Stimulated activated CD4-positive, alpha-beta T cell treated with anti-CD3 and anti-CD28 coated beads, TNF-alpha, amount 100 ng/mL, for 1 hour (primary cell): Measurements from ENCODE around the gene IL31RA.
"Not testable (repeated sequence)": the region's sequence is repeated elsewhere in the genome, so short reads cannot be mapped to it uniquely, and the experiment has no call there.

Experiments used
- DNase-seq, 3 donors: peaks; one replicate each; pipeline ENCODE4 v3.0.0-alpha.2; 2020; ENCODE audit warnings: low read depth in 3 of 3, low spot score in 1 of 3

IL31RA gene

GRCh38 chr5:55924744-55925143 lies 73.6 kb downstream of the IL31RA start:
- no peak for DNase-seq

- DNase-seq: no peak
These were observed 74.0 kb downstream of the IL31RA start for GRCh38 chr5:55925181-55925580.

DNA sequence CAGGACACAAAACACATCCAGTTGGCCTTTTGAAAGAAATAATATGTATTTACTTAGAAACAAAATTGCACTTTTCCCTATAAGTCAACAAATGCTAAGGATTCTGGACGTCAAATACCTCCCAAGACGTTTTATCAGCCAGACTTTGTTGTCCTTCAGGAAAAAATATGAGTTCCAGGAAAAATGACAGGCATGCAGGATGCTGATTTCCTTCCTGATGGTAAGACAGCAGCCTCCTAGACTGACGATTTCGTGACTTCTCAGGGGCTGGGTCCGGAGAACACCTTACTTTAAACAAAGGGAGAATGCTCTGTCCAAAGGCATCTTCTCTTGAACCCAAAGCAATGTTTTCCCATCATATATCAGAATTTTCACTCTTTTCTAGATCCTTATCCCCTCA lies 74.6 kb downstream of the IL31RA start:
- no peak for DNase-seq

DNA sequence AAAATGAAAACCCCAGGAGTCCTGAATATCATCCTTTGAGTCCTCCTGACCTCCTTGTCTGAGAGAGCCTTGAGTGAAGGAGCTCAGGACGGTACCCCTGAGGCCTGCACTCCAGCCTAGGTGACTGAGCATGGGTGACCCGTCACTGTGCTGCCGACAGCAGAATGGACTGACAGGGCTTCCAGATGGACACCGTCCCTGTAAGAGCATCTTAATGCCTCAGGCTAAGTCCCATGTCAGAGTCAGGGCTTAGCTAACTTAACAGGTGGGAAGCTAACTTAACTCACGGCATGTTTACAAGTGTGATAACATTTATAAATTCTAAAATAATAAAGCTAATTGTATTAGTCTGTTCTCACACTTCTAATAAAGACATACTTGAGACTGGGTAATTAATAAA lies 75.3 kb downstream of the IL31RA start:
- no peak for DNase-seq

DNA sequence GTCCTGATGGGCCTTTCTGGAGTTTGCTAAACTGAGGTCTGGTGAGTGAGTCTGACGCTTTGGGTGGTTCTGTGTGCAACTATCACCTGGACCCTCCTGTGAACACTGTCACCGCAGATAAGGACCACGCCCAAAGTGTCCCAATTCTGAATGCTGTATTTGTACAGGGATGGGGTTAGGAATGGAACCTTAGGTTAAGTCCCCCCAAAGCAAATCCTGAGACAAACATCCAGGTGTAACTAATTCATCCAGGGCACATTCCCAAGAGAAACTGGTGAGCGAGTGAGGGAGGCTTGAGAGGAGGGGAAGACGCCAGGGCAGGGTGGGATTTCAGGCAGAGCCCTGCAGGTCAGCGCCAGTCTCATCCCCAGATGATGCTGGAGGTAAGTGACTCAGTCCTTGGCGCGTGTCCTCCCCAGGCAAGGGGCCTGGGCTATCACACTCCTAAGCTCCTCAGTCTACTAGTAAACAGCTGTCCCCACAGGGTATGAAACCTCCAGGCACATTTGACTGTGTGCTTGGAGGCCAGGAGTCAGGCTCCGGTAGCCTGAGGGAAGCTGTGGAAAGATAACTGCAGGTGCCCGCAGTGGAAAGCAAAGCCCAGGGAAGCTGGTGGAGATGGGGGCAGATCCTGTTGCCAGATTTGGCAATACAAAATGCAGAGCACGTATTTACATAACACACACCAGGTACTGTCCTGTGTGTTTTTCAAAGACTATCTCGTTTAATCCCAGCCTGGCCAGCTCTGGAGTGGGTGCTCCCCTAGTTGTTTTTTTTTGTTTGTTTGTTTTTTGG lies 76.9 kb downstream of the IL31RA start:
- no peak for DNase-seq

DNA sequence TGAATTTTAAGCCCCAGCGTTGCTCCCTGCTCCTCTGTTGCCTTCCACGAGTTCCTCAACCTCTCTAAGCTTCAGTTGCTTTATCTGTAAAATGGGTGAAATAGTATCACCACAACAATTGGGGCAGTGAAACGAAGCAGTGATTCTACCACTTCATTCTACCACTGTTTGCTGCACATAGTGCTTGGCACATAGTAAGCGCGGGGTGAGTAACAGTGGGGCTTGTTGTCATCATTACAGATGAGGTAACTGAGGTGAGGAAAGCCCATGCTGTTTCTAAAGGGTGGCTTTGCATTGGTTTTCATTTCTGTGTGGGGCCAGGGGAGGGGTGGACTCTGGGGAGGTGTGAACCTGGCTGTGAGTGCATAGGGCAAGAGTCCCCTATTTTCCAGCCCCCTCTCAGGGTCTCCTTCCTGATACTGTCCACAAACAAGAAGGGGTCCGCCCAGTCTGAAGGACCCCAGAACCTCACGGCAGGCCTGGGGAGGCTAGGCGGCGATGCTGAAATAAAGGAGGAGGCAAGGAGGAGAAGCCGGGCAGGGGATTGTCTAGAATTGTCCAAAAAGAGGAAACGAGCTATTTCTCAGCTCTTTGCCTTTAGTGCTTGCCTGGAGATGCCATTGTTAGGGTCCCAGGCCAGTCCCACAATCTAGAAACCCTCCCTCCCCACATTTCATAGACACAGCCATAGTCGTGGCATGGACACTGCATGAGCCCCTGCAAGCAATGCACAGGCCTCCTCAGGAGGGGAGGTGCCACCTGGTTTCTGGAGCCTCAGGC lies 78.1 kb downstream of the IL31RA start:
- no peak for DNase-seq

- no peak for DNase-seq
These were observed 81.5 kb downstream of the IL31RA start for GRCh38 chr5:55932700-55933099.

DNA sequence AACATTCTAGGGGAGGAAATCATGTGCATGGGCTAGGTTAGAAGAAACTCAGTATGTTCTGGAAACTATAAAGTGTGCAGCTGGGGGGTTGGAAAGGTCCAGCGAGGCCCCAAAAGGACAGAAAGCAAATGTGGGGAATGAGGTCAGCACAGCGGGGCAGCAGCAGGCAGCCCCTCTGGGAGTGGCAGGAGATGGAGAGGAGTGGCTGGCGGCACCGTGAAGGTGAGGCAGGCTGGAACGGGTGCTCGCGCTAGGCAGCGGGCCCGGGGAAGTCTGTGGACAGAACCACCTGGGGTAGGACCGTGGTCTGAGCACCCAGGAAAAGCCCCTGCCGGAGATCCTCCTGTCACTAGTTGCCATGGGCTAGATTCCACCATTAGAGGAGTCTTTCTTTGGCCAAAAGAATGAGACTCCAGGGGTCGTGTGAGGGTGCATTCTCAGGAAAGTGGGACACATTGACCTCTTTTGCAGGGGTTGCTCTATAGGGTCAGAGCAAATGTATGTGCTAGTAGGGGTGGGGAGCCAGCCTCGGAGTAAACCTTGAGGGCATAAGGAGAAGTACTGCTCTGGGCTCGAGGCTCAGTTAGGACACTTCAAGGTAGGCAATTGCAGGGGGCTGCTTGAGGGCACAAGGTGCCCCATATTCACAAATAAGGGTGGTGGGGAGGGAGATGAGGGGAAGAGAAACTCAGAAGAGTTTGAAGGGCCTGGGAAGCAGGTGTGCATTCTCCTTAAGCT lies 82.4 kb downstream of the IL31RA start:
- DNase-seq: no peak

GRCh38 chr5:55934115-55934613 lies 83.0 kb downstream of the IL31RA start:
- no peak for DNase-seq

DNA sequence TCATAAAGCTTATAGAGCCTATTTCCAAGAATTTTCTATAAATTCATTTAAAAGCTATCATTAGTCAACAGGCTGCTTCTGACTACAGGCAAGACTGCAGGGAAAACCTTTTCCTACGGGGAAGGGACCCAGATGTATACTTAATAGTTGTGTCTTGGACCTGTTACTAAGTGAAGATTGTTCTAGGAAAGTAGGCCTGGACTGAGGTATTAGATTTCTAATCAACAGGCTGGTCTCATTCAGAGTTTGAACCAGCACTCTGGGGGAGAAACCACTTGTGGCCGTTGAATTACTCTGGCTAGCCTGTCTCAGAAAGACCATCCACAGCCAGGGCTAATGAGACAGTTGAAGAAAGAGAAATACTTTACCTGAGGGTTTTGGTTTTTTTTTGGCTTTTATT lies 83.6 kb downstream of the IL31RA start:
- DNase-seq: no peak

DNA sequence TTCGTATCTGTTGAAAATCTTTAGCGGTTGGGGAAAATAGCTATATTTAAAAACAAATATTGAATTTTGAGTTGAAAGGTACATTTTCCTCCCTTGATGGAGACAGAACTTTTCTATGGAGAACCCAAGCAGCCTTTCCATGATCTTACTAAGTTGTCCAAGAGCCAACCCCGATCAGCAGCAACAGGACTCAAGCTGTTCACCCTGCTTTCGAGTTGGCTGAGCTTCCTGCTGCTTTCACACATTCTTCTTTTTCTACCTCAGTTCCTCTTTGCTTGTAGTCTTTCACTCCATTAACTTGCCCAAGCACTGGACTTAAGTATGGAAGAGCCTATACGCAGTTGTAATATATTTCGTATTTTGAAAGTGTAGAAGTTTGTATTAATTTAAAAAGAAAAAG lies 84.2 kb downstream of the IL31RA start:
- no peak for DNase-seq

GRCh38 chr5:55936100-55936693 lies 85.0 kb downstream of the IL31RA start:
- peak; percentile 53 to 65 (median 57) for DNase-seq

DNA sequence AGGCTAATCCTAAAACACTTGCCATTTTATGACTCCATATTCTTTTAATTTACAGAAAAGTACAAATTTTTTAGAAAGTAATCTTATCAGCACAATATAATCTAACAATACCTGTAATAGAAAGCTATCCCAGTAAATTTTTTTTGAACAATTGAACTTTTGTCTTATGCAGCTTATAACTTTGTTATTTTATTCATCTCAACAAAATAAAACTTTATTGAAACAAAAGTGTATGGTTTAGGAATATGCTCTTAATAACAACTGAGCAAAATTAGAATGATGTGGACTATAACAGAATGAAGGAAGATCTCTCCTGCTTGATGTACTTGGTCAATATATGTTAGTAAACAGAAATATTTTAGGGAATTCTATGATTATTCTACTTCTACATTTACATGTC lies 86.4 kb downstream of the IL31RA start:
- not testable (repeated sequence) for DNase-seq

DNA sequence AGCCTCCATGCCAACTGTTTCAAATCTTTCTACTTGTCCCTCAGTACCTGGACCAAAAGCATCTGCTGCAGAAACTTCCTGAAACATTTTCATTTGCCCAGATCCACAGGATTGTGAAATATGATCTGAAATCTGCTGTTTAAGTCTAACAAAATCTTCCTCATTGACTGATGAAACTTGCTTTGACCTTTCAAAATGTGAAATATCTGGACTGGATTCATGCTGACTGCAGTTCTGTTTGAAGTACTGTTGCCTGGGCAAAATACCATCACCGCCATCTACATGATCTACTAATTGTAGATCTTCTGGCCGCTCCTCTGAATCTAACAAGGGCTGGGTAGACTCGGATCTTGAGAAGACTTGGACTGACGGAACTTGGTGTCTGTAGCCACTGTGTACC lies 90.0 kb downstream of the IL31RA start:
- not testable (repeated sequence) for DNase-seq

DNA sequence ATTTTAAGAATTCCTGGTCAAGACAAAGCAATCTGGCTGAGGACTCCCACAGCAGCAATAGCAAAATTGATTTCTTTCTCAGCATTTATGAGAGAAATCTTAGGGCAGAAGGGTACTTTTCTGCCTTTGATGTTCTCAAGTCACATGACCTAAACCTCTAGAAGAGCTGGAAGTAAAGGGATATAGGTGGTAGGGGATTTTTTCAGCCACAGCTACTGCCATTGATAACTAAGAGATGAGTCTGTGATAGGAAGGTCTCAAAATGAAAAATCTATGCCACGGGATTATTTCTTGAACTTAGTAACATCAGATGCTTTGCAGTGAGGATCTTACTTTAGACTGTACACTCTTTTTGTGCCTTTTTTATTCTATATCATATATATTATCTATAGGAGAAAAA lies 108.1 kb downstream of the IL31RA start:
- no peak for DNase-seq

DNA sequence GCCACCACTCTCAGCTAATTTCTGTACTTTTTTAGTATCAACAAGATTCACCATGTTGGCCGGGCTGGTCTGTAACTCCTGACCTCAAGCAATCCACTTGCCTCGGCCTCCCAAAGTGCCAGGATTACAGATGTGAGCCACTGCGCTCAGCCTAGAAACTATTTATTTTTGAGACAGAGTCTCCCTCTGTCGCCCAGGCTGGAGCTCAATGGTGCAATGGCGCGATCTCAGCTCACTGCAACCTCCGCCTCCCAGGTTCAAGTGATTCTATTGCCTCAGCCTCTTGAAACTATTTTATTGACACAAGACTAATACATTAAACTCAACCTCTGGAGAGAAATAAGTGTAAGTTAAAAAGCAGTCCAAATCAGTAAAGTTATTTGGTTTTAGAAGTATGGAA lies 109.6 kb downstream of the IL31RA start:
- no peak for DNase-seq

DNA sequence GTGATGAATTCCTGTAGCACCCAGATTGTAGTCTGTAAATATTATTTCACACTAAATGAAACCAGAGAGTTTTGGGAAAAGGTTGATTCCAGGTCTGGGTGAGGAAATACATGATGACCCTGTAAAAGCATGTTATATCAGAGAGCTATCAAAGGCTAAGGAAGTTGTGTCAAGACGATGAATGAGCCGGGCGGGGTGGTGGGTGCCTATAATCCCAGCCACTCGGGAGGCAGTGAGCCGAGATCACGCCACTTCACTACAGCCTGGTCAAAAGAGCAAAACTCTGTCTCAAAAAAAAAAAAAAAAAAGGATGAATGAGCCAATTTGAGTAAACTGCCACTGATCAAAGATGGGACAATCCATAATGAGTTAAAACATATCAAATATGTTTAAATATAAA lies 114.4 kb downstream of the IL31RA start:
- DNase-seq: no peak

DNA sequence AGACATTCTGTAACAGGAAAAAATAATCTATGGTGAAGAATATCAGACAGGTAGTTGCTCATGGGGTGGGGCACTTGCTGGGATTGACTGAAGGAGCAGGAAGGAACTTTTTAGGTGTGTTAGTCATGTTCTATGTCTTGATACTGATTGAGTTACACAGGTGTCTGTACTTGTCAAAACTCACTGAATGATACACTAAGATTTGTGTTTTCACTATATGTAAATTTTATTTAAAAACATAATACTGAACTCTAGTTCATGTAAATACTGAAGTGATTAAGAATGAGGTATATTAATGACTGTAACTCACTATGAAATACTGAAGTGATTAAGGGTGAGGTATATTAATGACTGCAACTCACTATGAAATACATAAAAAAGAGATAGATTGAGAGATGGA lies 115.1 kb downstream of the IL31RA start:
- DNase-seq: no peak

GRCh38 chr5:55969956-55970355 lies 118.8 kb downstream of the IL31RA start:
- DNase-seq: no peak
